ENCODE measurements around the gene DACH2. TPM values are rescaled to one million over a fixed set of nuclear protein-coding genes. Genes with fewer than 3 reads are reported as not detected.
A peak's percentile ranks its signal among the peaks of the same experiment; 100 is the strongest.

DACH2 gene
- total RNA-seq, 1 donor, result not detected

GRCh38 chrX:86724277-86724676 is 576.0 kb downstream of the DACH2 start:
- DNase-seq (ENCODE audit: low read depth in 2 of 3, low spot score in 2 of 3), result no peak

GRCh38 chrX:86747091-86747490 is 598.8 kb downstream of the DACH2 start:
- DNase-seq (ENCODE audit: low read depth in 2 of 3, low spot score in 2 of 3), result no peak

- no peak for DNase-seq (ENCODE audit: low read depth in 2 of 3, low spot score in 2 of 3)
These were observed 657.0 kb downstream of the DACH2 start for GRCh38 chrX:86805241-86805640.

GRCh38 chrX:86806786-86807185 is 658.5 kb downstream of the DACH2 start:
- DNase-seq (ENCODE audit: low read depth in 2 of 3, low spot score in 2 of 3), result peak in 2 of 3 donors; percentile 3 to 23

GRCh38 chrX:86809651-86810050 is 661.4 kb downstream of the DACH2 start:
- DNase-seq (ENCODE audit: low read depth in 2 of 3, low spot score in 2 of 3), result no peak

GRCh38 chrX:86829786-86830185 is 681.5 kb downstream of the DACH2 start:
- DNase-seq (ENCODE audit: low read depth in 2 of 3, low spot score in 2 of 3), result no peak

- no peak for DNase-seq (ENCODE audit: low read depth in 2 of 3, low spot score in 2 of 3)
These were observed 682.4 kb downstream of the DACH2 start for GRCh38 chrX:86830685-86831084.

- no peak for DNase-seq (ENCODE audit: low read depth in 2 of 3, low spot score in 2 of 3)
These were observed 696.9 kb downstream of the DACH2 start for GRCh38 chrX:86845101-86845500.

Small RNAs within 50 kb of the gene (small RNA-seq; reads per million reads assigned to genes)
- not detected for gene FCF1P9
- not detected for gene RF00026

Other genes with a start within 250 kb of the DACH2 start
- gene CHM, start 100.9 kb upstream of the DACH2 start, total RNA-seq, result 7.8 TPM